GM23338 (cell line): ENCODE results near the gene FETUB. TPM values are rescaled to one million over a fixed set of nuclear protein-coding genes. Genes with fewer than 3 reads are reported as not detected.

Source experiments
- ATAC-seq: fragments of 200-7000 bp; cut with Tn5 transposase; 3 replicates; pipeline ENCODE4 v1.9.1; 2020
- DNase-seq: peaks from one replicate; pipeline ENCODE4 v3.0.0-alpha.2; 2015; ENCODE audit warnings: low spot score
- H2AFZ ChIP-seq: fragments of 200-600 bp; sonication (generic); 2 replicates; pipeline ENCODE4 v1.8.0; 2016; ENCODE audit warnings: antibody characterized with exemption, mild to moderate bottlenecking, moderate library complexity
- H3F3A ChIP-seq: fragments of 200-600 bp; sonication (generic); replicated peaks from 2 replicates; pipeline ENCODE4 v1.8.0; 2017; ENCODE audit warnings: antibody characterized with exemption, mixed run types, low read depth
- H3K27ac ChIP-seq: fragments of 200-600 bp; sonication (generic); 2 replicates; pipeline ENCODE4 v1.6.1; 2016; ENCODE audit warnings: low read depth
- H3K27me3 ChIP-seq: fragments of 200-600 bp; sonication (generic); 2 replicates; pipeline ENCODE4 v1.8.0; 2016; ENCODE audit warnings: mild to moderate bottlenecking, mixed run types, moderate library complexity; ENCODE audit not compliant: insufficient read depth
- H3K36me3 ChIP-seq: fragments of 200-600 bp; sonication (generic); 2 replicates; pipeline ENCODE4 v1.8.0; 2016; ENCODE audit warnings: mild to moderate bottlenecking; ENCODE audit not compliant: insufficient read depth
- H3K4me1 ChIP-seq: fragments of 200-600 bp; sonication (generic); 2 replicates; pipeline ENCODE4 v1.8.0; 2016; ENCODE audit warnings: mild to moderate bottlenecking, moderate library complexity; ENCODE audit not compliant: insufficient read depth
- H3K4me2 ChIP-seq: fragments of 200-600 bp; sonication (generic); 2 replicates; pipeline ENCODE4 v1.7.1; 2017; ENCODE audit warnings: mixed run types
- H3K4me3 ChIP-seq: fragments of 200-600 bp; sonication (generic); 2 replicates; pipeline ENCODE4 v1.6.1; 2016; ENCODE audit warnings: mixed run types
- H3K79me2 ChIP-seq: fragments of 200-600 bp; sonication (generic); replicated peaks from 2 replicates; pipeline ENCODE4 v1.8.0; 2017; ENCODE audit warnings: mild to moderate bottlenecking; ENCODE audit not compliant: insufficient read depth
- H3K9me2 ChIP-seq: fragments of 200-600 bp; sonication (generic); 2 replicates; pipeline ENCODE4 v1.8.0; 2017; ENCODE audit not compliant: insufficient read depth
- H4K20me1 ChIP-seq: fragments of 200-600 bp; sonication (generic); replicated peaks from 2 replicates; pipeline ENCODE4 v1.8.0; 2017; ENCODE audit warnings: mild to moderate bottlenecking; ENCODE audit not compliant: insufficient read depth
- H3K27ac Mint-ChIP-seq: 2 replicates; pipeline ENCODE4 v1.8.0; 2020; ENCODE audit warnings: inconsistent platforms, mild to moderate bottlenecking, moderate library complexity, mixed read lengths
- H3K27me3 Mint-ChIP-seq: 3 replicates; pipeline ENCODE4 v1.8.0; 2022; ENCODE audit warnings: low read depth, mild to moderate bottlenecking, moderate library complexity, mixed read lengths, inconsistent platforms; ENCODE audit not compliant: insufficient read depth, poor library complexity
- H3K36me3 Mint-ChIP-seq: 3 replicates; pipeline ENCODE4 v1.8.0; 2021; ENCODE audit warnings: low read depth, mild to moderate bottlenecking, inconsistent platforms, moderate library complexity, mixed read lengths
- H3K4me1 Mint-ChIP-seq: 3 replicates; pipeline ENCODE4 v1.8.0; 2020; ENCODE audit warnings: mild to moderate bottlenecking, inconsistent platforms, mixed read lengths
- H3K4me3 Mint-ChIP-seq: 3 replicates; pipeline ENCODE4 v1.8.0; 2021; ENCODE audit warnings: moderate library complexity, mild to moderate bottlenecking, inconsistent platforms, mixed read lengths
- H3K9me3 Mint-ChIP-seq: 3 replicates; pipeline ENCODE4 v1.8.0; 2020; ENCODE audit warnings: moderate library complexity, mild to moderate bottlenecking, inconsistent platforms, mixed read lengths
- CREB1 ChIP-seq: fragments of 250-450 bp; sonication (Bioruptor Pico); IDR thresholded peaks from 2 replicates; pipeline ENCODE4 v1.5.0; 2020; ENCODE audit warnings: low read depth, mild to moderate bottlenecking, moderate library complexity
- CTCF ChIP-seq, 2 experiments: fragments of 200-600 bp in 1 of 2; sonication (generic) in 1 of 2; conservative IDR thresholded peaks; 2 replicates each; pipeline versions ENCODE4 v1.5.1 to v1.6.1; 2016 to 2017; ENCODE audit warnings: antibody characterized with exemption in 2 of 2, low read depth in 2 of 2, mild to moderate bottlenecking in 2 of 2, moderate library complexity in 1 of 2
- ETS1 ChIP-seq: IDR thresholded peaks from 2 replicates; pipeline ENCODE4 v1.6.1; 2016; ENCODE audit warnings: antibody characterized with exemption
- EZH2 ChIP-seq: fragments of 200-600 bp; sonication (generic); IDR thresholded peaks from one replicate; pipeline ENCODE4 v1.8.0; 2017; ENCODE audit warnings: antibody characterized with exemption, mild to moderate bottlenecking, low read depth; ENCODE audit not compliant: unreplicated experiment
- JUNB ChIP-seq: IDR thresholded peaks from one replicate; pipeline ENCODE4 v1.6.1; 2016; ENCODE audit warnings: antibody characterized with exemption; ENCODE audit not compliant: unreplicated experiment
- POLR2AphosphoS5 ChIP-seq: IDR thresholded peaks from 2 replicates; pipeline ENCODE4 v1.6.1; 2016; ENCODE audit warnings: antibody characterized with exemption, low read depth
- polyA plus RNA-seq: library from polyadenylated mRNA; unstranded; fragments of >200 nt; fragmentation: Nextera tagmentation; extraction: Ambion mirVana; gene quantifications from 2 replicates; pipeline ENCODE4 v1.2.1, GENCODE V29; 2016
- total RNA-seq: library from RNA; depleted of rRNA; stranded (reverse); fragments of >200 nt; shearing (Covaris generic); gene quantifications from 2 replicates; pipeline ENCODE4 v1.2.3, GENCODE V29; 2014

Gene FETUB
- total and polyA plus RNA-seq, 2 experiments from 2014 or later: 0.26 TPM; not detected in 1

GRCh38 chr3:186619787-186620212 is 20.4 kb upstream of the FETUB start (continued):
- TF ChIP-seq CTCF (conservative IDR thresholded peaks at IDR 0.05; ENCODE audit: low read depth in 2 of 2): no peak
- no peak for TF ChIP-seq EZH2
- TF ChIP-seq JUNB: no peak

- Mint-ChIP-seq H3K27ac (no peak overlapping the region), H3K9me3 (peaks cover 3% of the 10 kb centered on the region; the same call in 1 of the 3 replicates), H3K4me3 (no peak overlapping the region), H3K36me3 (no peaks in the 10 kb centered on the region), H3K4me1 (peaks cover 6% of the 10 kb centered on the region; the same call in 2 of the 3 replicates), H3K27me3 (peaks cover 12% of the 10 kb centered on the region)
- no peak overlapping the region for H3K4me3 ChIP-seq
- no peak overlapping the region for H2AFZ ChIP-seq
- no peak for ATAC-seq
- 0 out of 2 replicates have a peak, but pooled peaks cover 7% of the 10 kb centered on the region for H3K9me2 ChIP-seq
- no peaks in the 10 kb centered on the region for H3F3A ChIP-seq
- no peak overlapping the region for H3K27ac ChIP-seq
- TF ChIP-seq EZH2 (no peak), POLR2AphosphoS5 (no peak), CREB1 (CRISPR knock-in tag) (no peak)
- peaks cover 6% of the 10 kb centered on the region; the same call in 1 of the 2 replicates for H3K27me3 ChIP-seq
- H3K36me3 ChIP-seq: no peaks in the 10 kb centered on the region
- H3K79me2 ChIP-seq: no peaks in the 10 kb centered on the region
- DNase-seq: no peak
- peaks cover 6% of the 10 kb centered on the region for H3K4me1 ChIP-seq
- H4K20me1 ChIP-seq: no peaks in the 10 kb centered on the region
- H3K4me2 ChIP-seq: no peak overlapping the region
Observed at GRCh38 chr3:186620213-186621092, 19.7 kb upstream of the FETUB start.

- Mint-ChIP-seq H3K4me3 (no peak overlapping the region), H3K36me3 (no peaks in the 10 kb centered on the region), H3K4me1 (peaks cover 6% of the 10 kb centered on the region; the same call in 2 of the 3 replicates), H3K9me3 (no peaks in the 10 kb centered on the region), H3K27me3 (peaks cover 8% of the 10 kb centered on the region), H3K27ac (no peak overlapping the region)
- Histone ChIP-seq H3F3A (no peaks in the 10 kb centered on the region), H3K4me1 (peaks cover 5% of the 10 kb centered on the region; the same call in 1 of the 2 replicates), H3K4me2 (no peak overlapping the region), H3K9me2 (0 out of 2 replicates have a peak, but pooled peaks cover 14% of the 10 kb centered on the region), H3K4me3 (no peak overlapping the region), H4K20me1 (no peaks in the 10 kb centered on the region), H3K27me3 (peaks cover 6% of the 10 kb centered on the region; the same call in 1 of the 2 replicates), H2AFZ (no peak overlapping the region), H3K27ac (no peak overlapping the region), H3K79me2 (no peaks in the 10 kb centered on the region), H3K36me3 (no peaks in the 10 kb centered on the region)
- ATAC-seq (no peak), DNase-seq (no peak)
- TF ChIP-seq JUNB: no peak
- no peak for TF ChIP-seq ETS1
Observed at GRCh38 chr3:186621894-186622650, 18.1 kb upstream of the FETUB start.
